Measurements from ENCODE around the gene SRBD1.
A peak's percentile ranks its signal among the peaks of the same experiment; 100 is the strongest.

SRBD1 gene

DNA sequence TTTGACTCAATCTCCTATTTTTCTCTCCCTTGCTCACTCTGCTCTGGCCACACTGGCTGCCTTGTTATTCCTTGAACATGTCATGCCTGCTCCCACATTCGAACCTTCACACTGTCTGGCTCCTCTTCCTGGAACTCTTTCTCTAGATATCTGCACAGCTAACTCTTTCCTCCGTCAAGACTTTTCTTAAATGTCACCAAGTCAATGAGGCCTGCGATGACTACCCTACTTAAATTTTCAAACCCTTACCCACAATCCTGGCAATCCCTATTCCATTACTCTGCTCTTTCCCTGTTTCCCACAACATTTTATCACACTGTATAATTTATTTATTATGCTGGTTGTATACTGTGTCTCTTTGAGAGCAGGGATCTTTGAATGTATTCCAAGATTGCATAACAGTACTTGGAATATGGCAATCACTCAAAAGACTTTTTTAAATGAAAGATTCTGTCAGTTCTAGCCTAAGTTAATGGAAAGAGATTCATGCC, 206.2 kb downstream of the SRBD1 start:
- no peak for DNase-seq

DNA sequence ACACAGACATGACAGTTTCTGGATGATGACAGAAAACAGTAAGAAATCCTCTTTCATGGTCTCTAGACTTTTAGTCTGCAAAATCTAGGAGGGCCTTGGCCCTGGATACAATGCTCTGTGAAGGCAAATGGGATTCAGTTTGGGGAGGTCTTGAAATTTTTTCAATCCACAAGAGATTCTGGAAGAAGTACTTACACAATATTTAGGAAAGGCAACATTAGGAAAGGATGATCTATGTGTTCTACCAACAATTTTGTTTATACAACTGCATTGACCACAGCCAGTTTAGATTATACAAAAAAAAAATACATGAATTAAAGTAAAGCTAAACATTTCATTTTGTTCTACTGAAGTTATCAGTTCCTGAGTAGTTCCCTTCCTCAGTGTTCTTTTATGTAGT, 208.0 kb downstream of the SRBD1 start:
- DNase-seq = no peak

DNA sequence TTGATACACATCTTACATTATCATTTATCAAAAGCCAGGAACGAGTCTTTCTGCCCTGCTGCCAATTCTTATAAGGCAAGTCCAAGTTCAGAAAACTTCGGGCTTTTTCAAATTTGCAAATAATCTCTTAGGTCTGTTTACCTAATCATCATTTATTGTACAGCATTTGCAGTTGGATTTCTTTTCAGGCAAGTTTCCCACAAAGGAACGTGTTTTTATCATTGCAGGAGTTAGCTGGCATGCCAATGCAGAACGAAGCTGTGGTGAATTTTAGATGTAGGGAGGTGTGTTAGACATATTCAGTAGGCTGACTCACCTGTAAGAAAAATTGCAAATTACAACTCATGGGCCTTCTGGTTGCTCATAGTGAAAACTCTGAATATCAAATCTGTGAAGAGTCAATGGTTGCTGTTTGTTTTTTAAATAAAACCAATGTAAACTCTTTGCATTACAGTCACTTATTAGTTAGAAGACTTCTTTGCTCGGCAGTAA, 209.6 kb downstream of the SRBD1 start:
- DNase-seq = no peak

DNA sequence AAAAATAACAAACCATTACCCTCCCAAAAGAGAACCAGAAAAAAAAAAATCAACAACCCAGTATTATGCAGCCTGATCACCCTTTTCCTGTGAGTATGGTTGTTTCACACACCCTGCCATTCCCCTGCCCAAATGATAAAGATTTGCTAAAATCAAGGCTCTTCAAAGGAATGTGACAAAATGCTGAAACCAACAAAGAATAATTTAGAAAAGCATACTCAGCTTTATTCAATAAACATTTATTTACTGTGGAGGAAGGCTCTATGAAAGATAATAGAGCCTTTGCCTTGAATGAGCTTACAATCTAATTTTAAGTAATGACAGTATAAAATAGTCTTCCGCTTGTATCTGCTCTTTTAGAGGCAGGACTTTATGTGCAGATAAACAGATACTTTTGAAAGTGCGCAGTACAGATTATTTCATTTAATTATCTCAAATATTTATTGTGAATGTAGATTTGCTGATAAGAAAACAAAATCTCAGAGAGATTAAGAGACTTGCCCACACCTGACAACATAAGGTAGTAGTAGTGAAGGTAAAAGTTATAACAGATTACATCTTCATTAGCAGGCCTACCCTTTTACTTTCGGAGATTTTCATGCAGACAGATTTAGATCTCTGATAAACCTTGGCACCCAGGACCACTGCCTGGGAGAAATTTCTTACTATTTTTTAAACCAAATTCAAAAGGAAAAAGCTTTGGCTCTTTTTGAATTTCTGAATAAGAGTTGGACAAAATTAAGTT, 211.9 kb downstream of the SRBD1 start:
- DNase-seq = no peak

DNA sequence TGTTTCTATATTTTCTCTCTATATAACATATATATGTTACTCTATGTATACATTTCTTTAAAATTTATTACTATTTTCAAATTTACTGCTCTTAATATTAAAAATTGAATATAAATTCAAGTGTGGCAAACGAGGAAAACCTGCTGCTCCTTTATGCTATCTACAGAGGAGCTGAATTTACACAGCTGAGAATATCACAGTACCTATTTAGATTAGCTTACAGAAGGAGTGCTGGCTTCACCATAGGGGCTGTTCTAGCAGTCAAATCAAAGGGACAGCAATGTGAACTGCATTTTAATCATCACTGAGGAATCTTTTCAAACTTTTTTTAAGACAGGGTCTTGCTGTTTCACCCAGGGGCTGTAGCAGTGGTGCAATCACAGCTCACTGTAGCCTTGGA, 213.8 kb downstream of the SRBD1 start:
- DNase-seq = no peak

DNA sequence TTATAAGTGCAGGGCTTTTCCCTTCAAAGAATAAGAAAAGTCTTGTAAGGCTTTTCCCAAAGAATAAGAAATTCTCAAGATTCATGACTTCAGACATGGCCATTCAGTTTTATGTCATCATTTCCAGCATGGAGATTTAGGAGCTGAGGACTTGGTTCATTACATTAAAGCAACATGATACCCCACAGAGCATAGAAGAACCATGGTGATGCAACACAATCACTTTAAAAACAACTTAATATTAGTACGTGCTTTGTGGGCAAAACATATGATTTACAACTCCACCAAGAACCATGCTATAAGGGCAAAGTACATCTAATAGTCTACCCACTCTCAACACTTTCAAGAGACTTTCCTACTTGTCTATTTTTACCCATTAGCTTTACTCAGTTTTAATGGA, 214.4 kb downstream of the SRBD1 start:
- DNase-seq = no peak

DNA sequence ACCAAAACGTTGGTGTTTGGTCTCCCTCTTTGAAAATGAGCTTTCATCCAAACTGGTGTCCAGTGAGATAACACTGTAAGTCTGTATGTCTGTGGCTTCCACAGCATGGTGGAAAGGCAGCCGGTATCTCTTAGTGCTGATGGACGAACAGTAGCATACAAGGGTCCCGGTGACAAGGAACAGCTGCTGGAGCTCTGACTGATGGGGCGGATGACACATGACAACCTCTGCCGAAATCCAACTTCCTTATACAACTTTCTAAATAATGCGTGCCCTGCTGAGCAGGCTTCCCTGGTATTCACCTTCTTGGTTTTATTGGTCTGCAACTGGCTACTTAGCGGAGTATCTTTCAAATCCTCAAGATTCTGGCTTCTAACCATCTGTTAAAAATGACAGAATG, 216.2 kb downstream of the SRBD1 start:
- no peak for DNase-seq

DNA sequence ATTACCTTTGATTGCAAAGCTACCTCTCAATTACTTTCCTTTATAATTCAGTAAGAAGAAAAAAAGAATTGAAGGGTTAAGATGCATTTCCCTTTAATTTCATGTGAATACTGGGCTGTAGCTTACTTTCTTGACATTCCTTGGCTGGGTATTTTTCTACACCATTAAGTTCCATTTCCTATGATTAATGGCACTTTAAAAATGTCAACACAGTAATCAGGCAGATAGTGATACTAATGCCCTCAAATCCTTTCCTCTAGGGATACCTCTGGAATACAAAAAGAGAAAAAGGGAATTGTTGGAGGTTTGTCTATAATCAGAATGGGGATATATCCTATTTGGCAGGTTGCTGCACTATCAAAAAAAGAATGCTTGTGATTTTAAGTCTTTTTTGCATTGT, 216.9 kb downstream of the SRBD1 start:
- no peak for DNase-seq

DNA sequence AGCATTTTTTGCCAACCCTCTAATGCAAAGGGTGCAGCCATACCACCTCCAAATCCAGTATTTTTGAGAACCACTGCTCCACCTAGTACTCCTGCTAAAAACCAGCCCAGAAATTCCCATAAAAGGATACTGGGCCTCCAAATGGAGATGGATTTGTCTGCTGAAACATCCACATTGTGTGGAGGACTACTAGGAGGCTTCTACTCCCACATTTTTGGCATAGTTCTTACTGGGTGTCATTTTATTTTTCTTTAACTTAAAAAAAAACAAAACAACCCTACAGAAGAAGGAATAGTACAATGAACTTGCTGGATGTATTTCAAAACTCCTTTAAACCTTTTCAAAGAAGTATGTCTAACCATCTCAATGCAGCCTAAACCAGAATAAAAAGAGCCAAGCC, 219.2 kb downstream of the SRBD1 start:
- no peak for DNase-seq

DNA sequence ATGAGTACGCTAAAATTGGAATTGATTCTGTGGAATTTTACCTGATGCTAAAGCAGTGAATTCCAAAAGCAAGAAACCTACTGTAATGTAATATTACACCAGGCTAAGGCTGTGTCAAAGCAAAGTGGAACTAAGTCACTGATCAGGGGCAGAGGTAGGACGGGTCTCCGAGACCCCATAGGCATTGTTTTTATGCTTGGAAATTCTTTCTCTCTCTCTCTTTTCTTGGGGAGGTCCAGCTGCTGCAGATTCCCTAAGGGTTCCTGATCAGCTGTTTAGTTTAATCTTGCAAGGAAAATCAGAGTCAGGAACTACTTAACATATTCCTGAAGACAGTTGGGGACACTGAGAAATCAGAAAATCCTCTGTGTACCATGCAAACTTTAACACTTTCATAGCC, 220.2 kb downstream of the SRBD1 start:
- DNase-seq = no peak

DNA sequence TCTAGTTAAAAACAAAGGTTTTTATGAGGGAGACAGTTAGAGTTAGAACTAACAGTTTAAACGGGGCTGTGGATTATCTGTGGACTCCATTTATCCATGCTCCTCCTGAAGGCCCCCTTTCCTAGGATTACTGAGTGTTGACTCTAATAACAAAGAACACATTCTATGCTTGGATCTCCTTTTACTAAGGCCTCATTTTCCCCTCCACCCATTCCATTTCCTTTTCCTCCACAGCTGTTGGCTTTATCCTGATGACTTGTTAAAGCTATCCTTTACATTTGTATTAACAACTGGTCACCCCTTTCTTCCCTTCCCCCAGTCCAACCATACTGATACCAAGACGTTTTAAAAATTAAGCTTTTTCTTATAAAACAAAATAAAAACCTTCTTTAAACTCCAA, 220.6 kb downstream of the SRBD1 start:
- DNase-seq = peak in 1 of 2 experiments; percentile 6

DNA sequence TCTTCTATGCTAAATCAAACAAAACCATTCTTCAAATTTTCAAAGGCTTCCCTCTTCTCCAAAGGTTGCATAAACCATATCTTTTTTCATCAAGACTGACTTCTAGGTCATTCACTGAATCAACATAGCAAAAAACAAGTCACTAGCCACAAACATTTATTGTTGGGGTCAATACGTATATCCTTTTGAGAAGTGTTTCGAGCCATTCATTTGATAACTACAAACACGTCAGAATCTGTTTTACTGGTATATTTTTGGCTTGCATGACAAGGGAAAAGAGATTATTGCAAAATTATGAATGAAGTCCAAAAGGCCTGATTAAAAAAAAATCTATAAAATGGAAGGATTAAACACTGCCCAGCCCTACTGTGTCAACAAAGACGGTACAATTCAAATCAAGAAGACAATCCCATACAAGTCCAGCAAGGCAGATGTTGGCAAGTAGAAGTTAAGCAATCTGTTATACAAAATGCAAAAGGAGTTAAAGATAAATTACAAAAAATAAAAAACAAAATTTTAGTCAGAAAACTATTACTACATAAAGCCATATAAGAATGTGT, 222.4 kb downstream of the SRBD1 start:
- DNase-seq = no peak

DNA sequence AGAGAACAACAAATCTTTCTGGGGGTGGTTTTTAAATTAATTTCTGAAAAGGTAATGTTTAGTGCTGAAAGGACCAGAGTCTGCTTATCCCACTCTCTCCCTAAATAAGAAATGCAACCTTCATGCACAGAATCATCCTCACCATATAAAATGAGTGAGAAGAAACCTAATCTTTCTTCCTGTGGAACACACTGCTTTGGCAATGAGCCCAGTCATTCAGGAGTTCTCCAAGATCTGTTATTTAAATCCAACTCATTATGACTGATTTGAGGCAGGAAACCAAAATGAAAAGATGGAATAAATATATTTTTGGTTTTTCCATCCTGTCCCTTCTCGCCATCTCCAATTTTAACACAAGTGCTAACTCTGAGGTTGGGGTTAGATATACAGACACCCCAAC, 228.3 kb downstream of the SRBD1 start:
- no peak for DNase-seq

DNA sequence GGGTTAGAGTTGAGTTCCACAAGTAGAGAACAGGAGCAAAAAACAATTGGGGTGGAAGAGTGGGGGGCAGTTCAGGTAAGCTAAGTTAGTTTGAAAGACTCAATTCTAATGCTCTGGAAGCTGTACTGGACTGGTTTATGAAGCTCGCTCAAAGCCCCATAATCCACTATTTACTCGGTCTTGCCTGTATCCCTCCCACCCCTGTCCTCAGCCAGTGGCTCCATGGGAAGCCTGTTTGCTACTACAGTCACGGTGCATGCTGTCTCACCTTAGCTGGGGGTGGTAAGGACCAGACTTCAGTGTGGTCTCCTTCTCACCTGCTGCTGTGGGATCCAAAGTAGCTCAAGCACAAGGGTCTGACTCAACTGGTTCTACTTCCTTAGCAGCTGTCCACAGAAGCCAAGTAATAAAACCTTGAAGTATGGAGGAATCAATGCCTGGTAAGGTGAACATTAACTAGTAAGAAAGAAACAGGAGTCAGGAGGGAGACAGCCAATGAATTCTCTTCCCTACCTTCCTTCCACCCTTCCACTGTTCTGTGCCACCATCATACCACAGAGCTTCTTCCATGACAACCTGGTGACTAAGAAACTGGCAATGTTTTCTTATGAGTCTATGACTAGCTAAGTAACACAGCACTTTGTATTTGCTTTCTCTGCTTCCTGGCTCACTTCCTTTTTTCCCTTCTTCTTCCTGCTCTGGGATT, 230.8 kb downstream of the SRBD1 start:
- no peak for DNase-seq

DNA sequence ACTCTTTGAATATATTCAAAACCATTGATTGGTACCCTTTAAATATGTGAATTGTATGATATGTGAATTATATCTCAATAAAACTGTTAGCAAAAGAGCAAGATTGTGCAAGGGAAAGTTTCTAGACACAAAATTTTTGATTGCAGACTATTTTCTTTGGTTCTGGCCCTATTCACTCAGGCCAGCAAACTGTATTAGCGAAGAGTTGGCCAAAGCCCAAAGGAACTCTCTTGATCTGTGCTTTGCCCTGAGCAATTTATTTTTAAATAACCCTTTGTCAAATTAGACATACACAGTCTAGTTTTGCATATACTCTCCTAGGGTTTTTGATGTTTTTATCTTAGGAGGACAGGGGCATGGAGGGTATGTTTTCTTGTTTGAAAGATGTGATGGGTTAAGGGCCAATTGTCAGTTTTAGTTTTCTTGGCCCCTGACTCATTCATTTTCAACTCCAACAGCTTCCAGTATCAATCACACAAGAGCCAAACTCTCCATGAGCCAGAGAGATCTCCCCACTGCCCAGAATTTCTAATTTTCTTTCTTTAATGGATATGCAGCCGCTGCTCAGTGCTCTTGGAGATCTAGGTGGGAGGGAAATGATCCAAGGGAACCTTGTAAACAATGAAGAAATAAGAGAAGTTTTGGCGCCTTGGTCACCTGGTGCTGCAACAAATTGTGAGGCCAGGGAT, 231.5 kb downstream of the SRBD1 start:
- no peak for DNase-seq

DNA sequence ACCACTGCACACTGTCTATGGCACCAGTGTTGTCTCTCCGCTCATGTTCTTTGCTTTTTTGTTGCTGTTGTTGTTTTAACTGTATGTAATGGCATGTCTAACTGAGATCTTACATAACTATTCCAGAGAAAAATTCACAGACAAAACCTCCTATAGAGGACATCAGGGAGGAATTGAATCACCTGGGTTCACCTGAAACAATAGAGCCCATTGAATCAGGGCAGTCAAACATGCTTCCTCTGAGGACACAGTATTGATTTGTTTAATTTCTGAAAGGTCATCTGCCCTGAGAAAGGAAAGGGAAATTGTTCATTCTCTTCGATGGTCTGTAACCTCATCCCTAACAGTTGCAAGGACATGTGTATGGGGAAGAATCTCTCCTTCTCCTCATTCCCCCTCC, 237.5 kb downstream of the SRBD1 start:
- DNase-seq = peak; percentile 22 to 37

DNA sequence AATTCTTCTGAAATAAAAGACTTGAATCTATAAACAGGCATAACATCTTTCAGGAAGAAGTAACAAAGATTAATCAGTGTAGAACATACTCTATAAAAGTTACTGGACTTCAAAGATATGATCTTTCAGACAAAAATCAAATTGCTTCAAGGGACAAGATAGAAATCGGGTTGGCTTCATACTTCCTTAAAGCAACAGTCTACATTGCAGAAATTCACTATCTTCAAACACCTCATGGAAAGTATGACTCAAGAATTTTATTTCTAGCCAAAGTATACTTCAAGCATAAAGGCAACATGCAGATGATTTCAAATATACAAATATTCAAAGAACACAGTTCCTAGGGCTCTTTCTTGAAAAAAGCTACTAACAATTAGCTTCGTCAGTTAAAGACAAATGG, 240.7 kb downstream of the SRBD1 start:
- no peak for DNase-seq

DNA sequence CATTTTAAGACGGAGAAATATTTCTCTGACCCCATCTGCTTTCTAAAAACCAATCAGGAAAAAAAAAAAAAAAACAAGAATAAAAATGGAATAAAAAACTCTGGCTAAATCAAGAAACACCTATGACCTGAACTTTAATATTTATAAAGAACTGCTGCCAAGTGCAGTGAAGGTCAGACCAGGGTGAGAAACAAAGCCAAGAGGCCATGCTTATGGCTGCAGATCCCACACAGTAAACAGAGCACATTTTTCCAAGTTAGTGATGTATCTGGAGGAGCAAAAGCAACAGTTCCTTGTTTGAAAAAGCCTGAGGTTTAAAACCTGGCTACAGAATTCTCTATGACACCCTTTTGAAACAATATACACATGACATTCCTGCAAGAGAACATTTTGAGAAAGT, 242.3 kb downstream of the SRBD1 start:
- DNase-seq = no peak

DNA sequence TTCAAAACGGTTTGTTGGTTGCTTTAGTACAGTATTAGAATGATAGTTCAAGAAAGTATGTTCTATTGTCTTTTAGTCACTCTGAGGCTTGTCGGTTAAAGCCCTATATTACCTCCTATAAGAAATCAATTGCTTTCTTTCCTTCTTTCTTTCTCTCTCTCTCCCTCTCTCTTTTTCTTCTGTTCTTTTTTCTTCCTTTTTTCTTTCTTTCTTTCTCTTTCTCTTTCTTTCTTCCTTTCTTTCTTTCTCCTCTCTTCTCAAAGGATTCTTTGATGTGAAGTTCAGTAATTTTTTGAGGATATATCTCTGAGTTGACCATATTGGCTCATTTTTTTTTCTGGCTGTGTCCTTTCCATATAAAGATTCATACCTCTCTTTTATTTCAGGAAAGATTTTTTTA, 249.4 kb downstream of the SRBD1 start:
- DNase-seq = no peak

DNA sequence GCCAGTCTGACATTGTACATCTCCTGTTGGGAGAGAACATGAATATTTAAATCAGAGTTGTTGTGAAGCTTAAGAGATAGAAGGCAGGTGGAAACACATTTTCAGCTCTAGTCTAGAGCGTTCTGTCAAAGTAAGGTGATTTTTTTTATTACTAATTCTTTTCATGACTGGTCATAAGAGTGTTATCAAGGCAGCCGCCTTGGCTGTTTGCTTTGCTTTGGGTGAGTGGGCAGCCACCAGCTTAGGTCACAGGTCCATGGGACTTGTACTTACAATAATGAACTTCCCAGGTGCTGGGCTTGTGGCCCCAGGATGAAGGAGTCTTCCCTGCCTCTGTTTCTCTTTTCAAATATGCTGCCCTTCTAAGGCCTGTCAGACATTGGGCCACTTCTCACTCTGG, 256.3 kb downstream of the SRBD1 start:
- no peak for DNase-seq

DNA sequence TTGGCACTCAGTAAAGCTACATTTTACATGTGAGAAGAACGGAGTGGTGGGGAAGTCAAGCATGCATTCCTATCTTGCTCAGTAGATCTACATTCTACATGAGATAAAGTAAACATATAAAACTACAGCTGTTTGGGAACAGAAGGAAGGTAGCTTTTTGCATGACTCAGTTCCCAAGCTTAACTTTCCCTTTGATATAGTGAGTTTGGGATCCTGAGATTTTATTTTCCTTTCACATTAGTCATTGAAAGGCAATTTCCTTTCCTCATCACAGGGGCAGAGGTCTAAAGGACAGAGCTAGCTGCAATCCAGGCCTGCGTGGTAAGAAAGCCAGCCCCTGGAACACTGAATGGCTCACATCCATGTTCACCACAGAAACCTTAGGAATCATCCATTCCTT, 257.2 kb downstream of the SRBD1 start:
- DNase-seq = no peak

DNA sequence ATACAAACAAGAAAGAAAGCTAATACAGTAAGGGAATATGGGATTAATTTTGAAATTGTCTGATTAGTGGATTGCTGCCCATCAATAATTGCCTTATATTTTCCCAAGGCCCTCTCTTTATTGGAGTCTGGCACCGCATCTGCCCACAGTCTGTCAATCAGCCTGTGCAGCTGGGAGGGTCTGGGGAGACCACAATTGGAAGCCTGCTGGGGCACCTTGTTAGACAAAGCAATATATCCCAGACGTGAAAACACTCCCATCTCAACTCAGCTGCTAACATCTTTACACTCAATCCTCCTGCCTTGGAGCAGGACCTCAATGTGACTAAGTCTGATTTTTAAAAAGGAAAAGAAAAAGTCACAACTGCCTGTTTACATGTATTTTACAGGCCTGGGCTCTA, 258.6 kb downstream of the SRBD1 start:
- DNase-seq = no peak
